IPS-NIHi7 (cell line): ENCODE results near the gene SNHG17.

Source experiments
- DNase-seq: peaks from one replicate; pipeline ENCODE4 v3.0.0; 2012; ENCODE audit warnings: mixed read lengths; ENCODE audit errors: extremely low spot score

The SNHG17 gene

DNA sequence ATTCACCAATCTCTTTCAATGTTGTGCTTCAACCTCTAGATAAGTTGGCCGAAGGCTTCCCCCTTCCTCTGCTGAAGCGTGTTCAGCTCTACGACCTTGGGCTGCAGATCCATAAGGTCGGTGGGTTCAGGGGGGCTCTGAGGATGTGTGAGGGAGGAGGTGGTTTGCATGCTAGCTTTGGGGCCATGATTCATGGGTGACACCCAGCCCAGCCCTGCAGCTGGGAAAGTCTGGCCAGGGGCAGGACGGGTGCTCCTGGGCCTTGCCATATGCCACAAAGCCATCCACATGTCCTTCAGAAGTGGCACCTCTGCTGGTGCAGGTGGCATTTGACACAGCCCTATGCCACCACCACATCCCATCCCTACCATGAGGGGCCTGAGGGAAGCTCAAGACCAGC is 61.2 kb downstream of the SNHG17 start:
- no peak for DNase-seq

DNA sequence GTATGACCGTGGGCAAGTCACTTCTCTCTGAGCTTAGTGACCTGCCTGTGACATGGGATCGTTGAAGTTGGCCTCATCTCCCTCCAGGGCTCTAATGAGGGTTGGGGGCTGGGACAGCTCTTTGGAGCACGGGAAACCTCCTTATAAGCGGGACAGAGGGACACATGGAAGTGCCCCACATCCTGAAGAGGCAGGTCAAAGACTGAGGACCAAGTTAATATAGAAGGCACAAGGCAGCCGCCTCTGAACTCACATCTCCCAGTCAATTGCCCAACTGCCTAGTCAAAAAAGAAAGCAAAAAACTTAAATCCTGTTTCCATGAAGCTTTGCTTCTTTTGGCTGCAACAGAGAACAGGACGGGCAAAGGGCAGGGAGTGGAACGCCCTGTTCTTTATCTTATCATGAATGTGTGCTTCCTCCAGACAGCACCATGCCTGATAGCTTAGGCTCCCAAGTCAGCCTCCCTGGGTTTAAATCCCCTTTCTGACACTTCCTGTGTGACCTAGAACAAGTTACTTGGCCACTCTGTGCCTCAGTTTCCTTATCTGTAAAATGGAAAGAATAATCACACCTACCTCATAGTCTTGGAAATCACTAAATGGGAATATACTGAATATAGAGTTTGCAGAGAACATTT is 61.8 kb downstream of the SNHG17 start:
- DNase-seq = no peak

DNA sequence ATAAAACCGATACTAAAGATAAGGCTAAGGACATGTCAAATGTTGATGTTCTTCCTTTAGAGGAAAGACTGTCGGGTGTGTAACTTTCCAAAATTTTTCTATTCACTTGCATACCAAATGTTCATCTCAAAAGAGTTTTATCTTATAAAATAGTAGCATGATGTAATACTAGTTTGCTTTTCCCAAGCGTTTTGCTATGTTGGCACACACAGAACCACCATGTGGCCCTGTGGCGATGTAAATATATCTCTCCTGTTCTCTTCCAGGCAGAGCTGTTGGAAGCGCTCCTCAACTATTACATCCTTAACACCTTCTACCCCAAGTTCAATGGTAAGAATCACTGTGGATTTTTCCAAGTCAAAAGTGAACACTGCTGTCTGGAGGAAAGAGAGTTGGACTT is 62.3 kb downstream of the SNHG17 start:
- DNase-seq = no peak
